Panc1 (cell line): ENCODE measurements around the gene KCNT1. TPM values are rescaled to one million over a fixed set of nuclear protein-coding genes. Genes with fewer than 3 reads are reported as not detected.

Experiments
- ATAC-seq: fragments of 200-7000 bp; cut with Tn5 transposase; 2 replicates; pipeline ENCODE4 v1.9.1; 2020; ENCODE audit warnings: mild to moderate bottlenecking, moderate library complexity
- BruUV-seq: library from RNA; stranded (reverse); fragments of 400-500 nt; replicated peaks from 2 replicates; lab custom pipeline; 2021; lab: Mats Ljungman, UMichigan
- CTCF ChIA-PET: fragments of 300-600 bp; sonication (Branson Sonifier 250); formaldehyde crosslinking; loops from one replicate; lab custom pipeline; 2022; ENCODE audit warnings: antibody characterized with exemption; lab: Charles Lee
- POLR2A ChIA-PET: fragments of 300-600 bp; sonication (Branson Sonifier 250); formaldehyde crosslinking; loops from one replicate; lab custom pipeline; 2022; ENCODE audit warnings: antibody characterized with exemption; lab: Charles Lee
- DNase-seq: peaks from one replicate; pipeline ENCODE4 v3.0.0-alpha.2; 2010; ENCODE audit warnings: low read depth, low spot score
- H3K27ac ChIP-seq: 2 replicates; pipeline ENCODE4 v1.5.1; 2011; ENCODE audit warnings: mild to moderate bottlenecking, low read length, inconsistent platforms
- H3K27me3 ChIP-seq: fragments of 200-500 bp; sonication (Bioruptor generic); 2 replicates; pipeline ENCODE4 v1.6.0; 2014; ENCODE audit warnings: low read length, inconsistent platforms; ENCODE audit not compliant: control insufficient read depth, insufficient read depth
- H3K36me3 ChIP-seq: fragments of 200-500 bp; sonication (Bioruptor generic); 2 replicates; pipeline ENCODE4 v1.5.1; 2014; ENCODE audit warnings: inconsistent platforms, mild to moderate bottlenecking, low read length, moderate library complexity; ENCODE audit not compliant: control insufficient read depth, insufficient read depth
- H3K4me1 ChIP-seq: 2 replicates; pipeline ENCODE4 v1.5.1; 2011; ENCODE audit warnings: inconsistent platforms, mild to moderate bottlenecking, low read length, moderate library complexity; ENCODE audit not compliant: control insufficient read depth, insufficient read depth
- H3K4me3 ChIP-seq, 2 experiments: 2 replicates each; pipeline ENCODE4 v1.5.1; 2011 to 2012; ENCODE audit warnings: low read depth in 2 of 2, low read length in 2 of 2, mild to moderate bottlenecking in 2 of 2, inconsistent platforms in 1 of 2, moderate library complexity in 1 of 2
- H3K9me3 ChIP-seq: fragments of 200-500 bp; sonication (Bioruptor generic); 2 replicates; pipeline ENCODE4 v1.5.1; 2014; ENCODE audit warnings: low read depth, mild to moderate bottlenecking, inconsistent platforms, low read length, moderate library complexity; ENCODE audit not compliant: control insufficient read depth, insufficient read depth
- CTCF ChIP-seq: fragments of 450-650 bp; IDR thresholded peaks from 2 replicates; pipeline ENCODE4 v1.5.1; 2017; ENCODE audit warnings: mild to moderate bottlenecking
- POLR2AphosphoS5 ChIP-seq: IDR thresholded peaks from 2 replicates; pipeline ENCODE4 v1.6.1; 2012; ENCODE audit warnings: mild to moderate bottlenecking, low read depth, low read length, moderate library complexity
- REST ChIP-seq, 2 experiments: IDR thresholded peaks; 2 replicates each; pipeline ENCODE4 v1.6.1; 2011 to 2012; ENCODE audit warnings: low read depth in 2 of 2, control low read depth in 1 of 2, low read length in 1 of 2, mild to moderate bottlenecking in 1 of 2, moderate library complexity in 1 of 2; ENCODE audit not compliant: insufficient read depth in 1 of 2
- SIN3A ChIP-seq: IDR thresholded peaks from 2 replicates; pipeline ENCODE4 v1.6.1; 2012; ENCODE audit warnings: low read depth, mild to moderate bottlenecking, low read length, moderate library complexity, borderline replicate concordance; ENCODE audit not compliant: insufficient read depth
- TCF7L2 ChIP-seq: IDR thresholded peaks from 2 replicates; pipeline ENCODE4 v1.6.1; 2011; ENCODE audit warnings: mild to moderate bottlenecking, low read depth, low read length, inconsistent platforms
- in situ Hi-C: cut with HindIII; loops from 2 replicates; pipeline ENCODE4 v1.10.0; 2016; ENCODE audit warnings: low sequenced_read_pairs, low pct_unique_long_range_greater_than_20kb
- intact Hi-C: fragments of 100-400 bp; cut with micrococcal nuclease; formaldehyde crosslinking; loops from one replicate; pipeline ENCODE4 v1.10.0; 2022; ENCODE audit not compliant: unreplicated experiment
- total RNA-seq: library from RNA; stranded (reverse); gene quantifications from one replicate; pipeline ENCODE4 v1.2.1, GENCODE V29; 2021; ENCODE audit not compliant: unreplicated experiment

The KCNT1 gene
- total RNA-seq, 1 experiment from 2014 or later: not detected

- POLR2A ChIA-PET: no interaction called here
- in situ Hi-C loops (no loop called here), intact Hi-C loops (no loop called here)
- no TSS peak for BruUV-seq
- CTCF ChIA-PET: no interaction called here
- DNase-seq (no peak), ATAC-seq (no peak)
- Histone ChIP-seq H3K9me3 (no peaks in the 10 kb centered on the region), H3K27ac (no peak overlapping the region), H3K4me3 (no peak overlapping the region), H3K27me3 (no peaks in the 10 kb centered on the region), H3K36me3 (no peaks in the 10 kb centered on the region), H3K4me1 (no peaks in the 10 kb centered on the region)
- TF ChIP-seq TCF7L2: no peak
- TF ChIP-seq POLR2AphosphoS5: no peak
- no peak for TF ChIP-seq SIN3A
- no peak for TF ChIP-seq REST (IDR thresholded peaks at IDR 0.05; ENCODE audit: insufficient read depth in 1 of 2, low read depth in 2 of 2, low read length in 1 of 2)
- TF ChIP-seq CTCF: no peak
These were observed 41.6 kb upstream of the KCNT1 start for GRCh38 chr9:135660407-135660806.

GRCh38 chr9:135661816-135662560 lies 40.0 kb upstream of the KCNT1 start:
- in situ Hi-C loops (no loop called here), intact Hi-C loops (no loop called here)
- no peaks in the 10 kb centered on the region for H3K27me3 ChIP-seq
- no peaks in the 10 kb centered on the region for H3K9me3 ChIP-seq
- no peak for ATAC-seq
- ChIA-PET CTCF (no interaction called here), POLR2A (no interaction called here)
- BruUV-seq: no TSS peak
- TF ChIP-seq REST (IDR thresholded peaks at IDR 0.05; ENCODE audit: insufficient read depth in 1 of 2, low read depth in 2 of 2, low read length in 1 of 2) (no peak), SIN3A (no peak), TCF7L2 (no peak), CTCF (no peak), POLR2AphosphoS5 (no peak)
- DNase-seq: no peak
- no peak overlapping the region for H3K4me3 ChIP-seq
- no peaks in the 10 kb centered on the region for H3K36me3 ChIP-seq
- no peak overlapping the region for H3K27ac ChIP-seq
- H3K4me1 ChIP-seq: no peaks in the 10 kb centered on the region
